ENCODE measurements around the gene SLCO4A1. TPM values are rescaled to one million over a fixed set of nuclear protein-coding genes. Genes with fewer than 3 reads are reported as not detected.

The SLCO4A1 gene
- total and polyA plus RNA-seq, 9 of the 15 experiments (the other 6 are each of a cell fraction or from before 2014, with no cell fraction given): 1.6 to 21.9 (median 12.8) TPM

DNA sequence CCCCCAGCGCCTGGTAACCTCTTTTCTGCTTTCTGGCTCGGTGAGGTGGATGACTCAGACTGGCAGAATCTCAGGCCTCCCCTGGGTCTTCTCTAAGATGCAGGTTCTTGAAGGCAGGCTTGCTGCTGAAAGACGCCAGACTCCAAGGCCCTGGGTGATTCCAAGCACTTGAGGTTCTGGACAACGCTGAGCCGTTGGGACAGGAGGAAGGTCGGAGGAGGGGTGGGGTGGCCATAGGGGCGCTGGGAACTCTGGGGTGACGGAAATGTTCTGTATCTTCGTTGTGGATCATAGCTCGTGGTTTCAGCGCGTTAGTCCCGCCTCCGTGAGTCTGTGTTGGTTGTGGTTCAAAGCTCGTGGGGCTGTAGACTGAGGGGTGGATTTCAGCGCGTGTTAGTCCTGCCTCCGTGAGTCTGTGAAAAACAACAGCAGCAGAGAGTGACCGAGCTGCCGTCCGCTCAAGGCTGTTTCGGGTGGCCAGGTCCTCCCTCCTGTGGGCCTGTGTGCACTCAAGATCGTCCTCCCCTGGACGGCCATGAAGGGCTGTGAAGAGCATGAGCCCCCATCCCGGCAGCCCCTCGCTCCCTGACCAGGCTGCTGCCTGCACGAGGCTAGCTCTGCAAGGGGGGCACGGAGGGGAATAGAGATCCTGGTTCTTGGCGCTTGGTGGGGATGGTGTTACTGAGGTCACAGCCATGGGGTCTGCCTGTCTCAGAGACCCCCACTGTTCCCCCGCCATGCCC, 74.1 kb downstream of the SLCO4A1 start (continued):
- no peak for TF ChIP-seq ZNF318 (IDR thresholded peaks at IDR 0.05; ENCODE audit: borderline replicate concordance in 1 of 2, low read depth in 1 of 2)
- no peak for TF ChIP-seq ZNF778 (CRISPR knock-in tag; IDR thresholded peaks at IDR 0.05)
- 0 out of 2 replicates have a peak, but pooled peaks have one; percentile 5 for TF ChIP-seq JUND (IDR thresholded peaks at IDR 0.05; ENCODE audit: borderline replicate concordance, low read depth, low read length)
- TF ChIP-seq JUND (tag; IDR thresholded peaks at IDR 0.05; ENCODE audit: borderline replicate concordance, low read depth, low read length): no peak
- no peak for TF ChIP-seq SRF (CRISPR knock-in tag; IDR thresholded peaks at IDR 0.05)
- TF ChIP-seq, protein P1, sequence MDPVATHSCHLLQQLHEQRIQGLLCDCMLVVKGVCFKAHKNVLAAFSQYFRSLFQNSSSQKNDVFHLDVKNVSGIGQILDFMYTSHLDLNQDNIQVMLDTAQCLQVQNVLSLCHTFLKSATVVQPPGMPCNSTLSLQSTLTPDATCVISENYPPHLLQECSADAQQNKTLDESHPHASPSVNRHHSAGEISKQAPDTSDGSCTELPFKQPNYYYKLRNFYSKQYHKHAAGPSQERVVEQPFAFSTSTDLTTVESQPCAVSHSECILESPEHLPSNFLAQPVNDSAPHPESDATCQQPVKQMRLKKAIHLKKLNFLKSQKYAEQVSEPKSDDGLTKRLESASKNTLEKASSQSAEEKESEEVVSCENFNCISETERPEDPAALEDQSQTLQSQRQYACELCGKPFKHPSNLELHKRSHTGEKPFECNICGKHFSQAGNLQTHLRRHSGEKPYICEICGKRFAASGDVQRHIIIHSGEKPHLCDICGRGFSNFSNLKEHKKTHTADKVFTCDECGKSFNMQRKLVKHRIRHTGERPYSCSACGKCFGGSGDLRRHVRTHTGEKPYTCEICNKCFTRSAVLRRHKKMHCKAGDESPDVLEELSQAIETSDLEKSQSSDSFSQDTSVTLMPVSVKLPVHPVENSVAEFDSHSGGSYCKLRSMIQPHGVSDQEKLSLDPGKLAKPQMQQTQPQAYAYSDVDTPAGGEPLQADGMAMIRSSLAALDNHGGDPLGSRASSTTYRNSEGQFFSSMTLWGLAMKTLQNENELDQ (CRISPR knock-in tag; IDR thresholded peaks at IDR 0.05; ENCODE audit: borderline replicate concordance): no peak
- no peak for TF ChIP-seq CREB5 (CRISPR knock-in tag; IDR thresholded peaks at IDR 0.05)
- no peak for TF ChIP-seq PHB2 (IDR thresholded peaks at IDR 0.05; ENCODE audit: low read depth)

Measured in K562 (cell line).